ENCODE measurements around the gene RGS5.

The RGS5 gene

DNA sequence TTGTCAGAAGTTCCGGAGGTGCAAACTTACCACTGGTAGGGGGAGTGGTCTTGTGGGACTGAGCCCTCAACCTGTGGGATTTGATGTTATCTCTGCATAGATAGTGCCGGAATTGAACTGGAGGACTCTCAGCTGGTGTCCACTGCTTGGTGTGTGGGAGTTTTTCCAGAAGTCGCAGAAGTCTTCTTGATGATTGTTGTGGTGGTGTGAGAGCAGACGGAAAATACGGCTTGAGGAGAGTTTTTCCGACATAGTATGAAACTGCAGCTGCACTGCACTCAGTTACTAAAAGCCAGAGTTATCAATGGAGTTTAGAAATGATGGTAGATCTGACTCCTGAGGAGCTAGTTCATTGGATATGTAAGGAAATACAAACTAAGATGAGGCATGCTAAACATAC is 14.9 kb downstream of the RGS5 start:
- no peak for DNase-seq (ENCODE audit: low spot score)
- Histone ChIP-seq H3K27me3 (ENCODE audit: insufficient read depth, poor library complexity, severe bottlenecking) (no peaks in the 10 kb centered on the region), H3K36me3 (ENCODE audit: low read depth) (no peaks in the 10 kb centered on the region), H3K27ac (ENCODE audit: poor library complexity, severe bottlenecking) (no peak overlapping the region), H3K9me3 (ENCODE audit: severe bottlenecking) (no peaks in the 10 kb centered on the region), H3K4me1 (ENCODE audit: insufficient read depth, poor library complexity, severe bottlenecking) (no peaks in the 10 kb centered on the region), H3K4me3 (ENCODE audit: severe bottlenecking) (no peak overlapping the region)
- no peak for ATAC-seq (ENCODE audit: low read depth)
- TF ChIP-seq, protein P1, sequence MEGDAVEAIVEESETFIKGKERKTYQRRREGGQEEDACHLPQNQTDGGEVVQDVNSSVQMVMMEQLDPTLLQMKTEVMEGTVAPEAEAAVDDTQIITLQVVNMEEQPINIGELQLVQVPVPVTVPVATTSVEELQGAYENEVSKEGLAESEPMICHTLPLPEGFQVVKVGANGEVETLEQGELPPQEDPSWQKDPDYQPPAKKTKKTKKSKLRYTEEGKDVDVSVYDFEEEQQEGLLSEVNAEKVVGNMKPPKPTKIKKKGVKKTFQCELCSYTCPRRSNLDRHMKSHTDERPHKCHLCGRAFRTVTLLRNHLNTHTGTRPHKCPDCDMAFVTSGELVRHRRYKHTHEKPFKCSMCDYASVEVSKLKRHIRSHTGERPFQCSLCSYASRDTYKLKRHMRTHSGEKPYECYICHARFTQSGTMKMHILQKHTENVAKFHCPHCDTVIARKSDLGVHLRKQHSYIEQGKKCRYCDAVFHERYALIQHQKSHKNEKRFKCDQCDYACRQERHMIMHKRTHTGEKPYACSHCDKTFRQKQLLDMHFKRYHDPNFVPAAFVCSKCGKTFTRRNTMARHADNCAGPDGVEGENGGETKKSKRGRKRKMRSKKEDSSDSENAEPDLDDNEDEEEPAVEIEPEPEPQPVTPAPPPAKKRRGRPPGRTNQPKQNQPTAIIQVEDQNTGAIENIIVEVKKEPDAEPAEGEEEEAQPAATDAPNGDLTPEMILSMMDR (IDR thresholded peaks at IDR 0.05; ENCODE audit: poor library complexity, severe bottlenecking) = no peak

DNA sequence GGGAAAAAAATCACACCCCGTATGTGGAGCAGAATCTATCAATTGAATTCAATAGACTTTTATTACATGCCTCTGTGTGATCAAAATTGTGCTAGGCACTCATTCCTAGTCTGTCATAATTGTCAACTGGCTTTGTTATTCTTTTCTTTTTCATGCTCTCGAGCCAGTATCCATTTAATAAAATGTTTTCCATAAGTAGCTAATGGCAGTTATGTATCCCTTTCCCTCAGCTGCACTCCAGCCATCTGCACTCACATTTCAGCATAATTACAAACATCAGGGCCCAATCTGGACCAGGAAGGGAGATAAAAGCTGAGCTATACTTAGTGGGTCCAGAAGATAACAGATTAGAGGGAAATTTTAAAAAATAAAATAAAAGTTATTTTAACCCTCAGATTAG is 15.9 kb downstream of the RGS5 start:
- DNase-seq (ENCODE audit: low spot score) = no peak

DNA sequence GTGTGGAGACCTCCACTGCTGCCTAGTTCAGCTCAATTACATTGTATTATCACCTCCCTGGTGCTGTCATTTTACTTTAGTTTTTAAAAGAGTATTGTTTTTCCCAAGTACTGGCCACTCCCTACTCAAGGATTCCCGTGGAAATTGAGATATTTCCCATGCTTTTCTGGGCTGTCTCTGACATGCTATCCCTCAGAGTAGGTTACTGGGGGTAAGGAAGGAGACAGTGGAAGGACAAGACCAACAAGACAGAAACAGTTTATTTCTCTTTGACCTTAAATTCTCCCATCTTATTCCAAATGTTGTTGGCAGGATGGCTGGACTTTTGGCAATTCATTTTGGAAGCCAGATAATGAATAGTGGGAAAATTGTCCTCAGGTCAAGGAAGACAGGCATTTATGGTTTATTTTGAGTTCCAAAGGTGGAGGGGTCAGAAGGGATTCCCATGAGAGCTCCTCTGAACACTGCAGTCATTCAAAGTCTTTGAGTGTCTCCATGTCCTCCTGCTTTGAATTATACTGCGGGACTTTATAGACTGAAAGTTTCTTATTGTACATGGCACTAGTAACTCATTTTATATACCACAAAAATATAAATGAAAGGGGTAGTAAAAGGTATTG is 20.3 kb downstream of the RGS5 start:
- ATAC-seq (ENCODE audit: low read depth) = no peak
- TF ChIP-seq, protein P1 (IDR thresholded peaks at IDR 0.05; ENCODE audit: poor library complexity, severe bottlenecking) = no peak
- no peak for DNase-seq (ENCODE audit: low spot score)
- no peaks in the 10 kb centered on the region for H3K36me3 ChIP-seq (ENCODE audit: low read depth)
- H3K27ac ChIP-seq (ENCODE audit: poor library complexity, severe bottlenecking) = no peak overlapping the region
- no peak overlapping the region for H3K4me3 ChIP-seq (ENCODE audit: severe bottlenecking)
- no peaks in the 10 kb centered on the region for H3K4me1 ChIP-seq (ENCODE audit: insufficient read depth, poor library complexity, severe bottlenecking)
- H3K9me3 ChIP-seq (ENCODE audit: severe bottlenecking) = no peaks in the 10 kb centered on the region
- no peaks in the 10 kb centered on the region for H3K27me3 ChIP-seq (ENCODE audit: insufficient read depth, poor library complexity, severe bottlenecking)

More for the DNA sequence above, 15.9 kb downstream of the RGS5 start:
- TF ChIP-seq, protein P1 (IDR thresholded peaks at IDR 0.05; ENCODE audit: poor library complexity, severe bottlenecking) = no peak
- Histone ChIP-seq H3K36me3 (ENCODE audit: low read depth) (no peaks in the 10 kb centered on the region), H3K4me3 (ENCODE audit: severe bottlenecking) (no peak overlapping the region), H3K27me3 (ENCODE audit: insufficient read depth, poor library complexity, severe bottlenecking) (no peaks in the 10 kb centered on the region), H3K27ac (ENCODE audit: poor library complexity, severe bottlenecking) (no peak overlapping the region), H3K9me3 (ENCODE audit: severe bottlenecking) (no peaks in the 10 kb centered on the region), H3K4me1 (ENCODE audit: insufficient read depth, poor library complexity, severe bottlenecking) (no peaks in the 10 kb centered on the region)
- ATAC-seq (ENCODE audit: low read depth) = no peak

DNA sequence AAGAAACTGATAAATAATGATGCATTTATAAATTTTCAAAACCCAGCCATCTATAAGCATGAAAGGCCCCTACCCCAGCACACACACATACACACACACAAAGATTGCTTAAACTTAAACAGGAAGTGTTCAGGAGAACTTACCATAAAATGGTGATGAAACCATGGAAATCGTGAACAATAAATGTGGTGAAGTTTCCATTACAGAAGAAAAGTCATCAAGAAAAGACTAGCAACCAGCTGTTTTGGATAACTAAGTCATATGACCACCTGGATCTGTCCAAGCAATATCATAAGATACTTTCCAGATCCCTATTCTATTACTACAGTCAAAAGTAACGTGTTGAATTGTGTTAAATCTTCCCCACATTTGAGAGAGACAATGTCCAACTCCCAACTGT is 24.1 kb downstream of the RGS5 start:
- H3K36me3 ChIP-seq (ENCODE audit: low read depth) = no peaks in the 10 kb centered on the region

DNA sequence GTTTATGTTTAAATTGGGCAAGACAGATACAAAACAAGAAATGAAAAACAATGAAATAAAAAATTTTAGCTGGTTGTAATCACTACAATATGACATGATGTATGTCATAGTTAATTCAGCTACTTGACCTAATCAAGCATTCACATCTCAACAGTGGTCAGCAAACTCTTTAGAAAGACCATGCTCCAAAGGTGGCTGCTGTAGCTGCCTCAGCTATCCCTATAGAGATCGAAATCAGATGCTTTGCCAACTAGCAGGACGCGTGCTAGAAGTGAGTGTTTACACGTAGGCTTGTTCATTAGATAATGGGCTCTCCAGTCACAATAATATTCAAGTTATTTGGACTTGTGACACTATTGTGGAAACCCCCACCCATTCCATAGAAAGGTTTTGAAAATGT is 25.9 kb downstream of the RGS5 start:
- no peaks in the 10 kb centered on the region for H3K9me3 ChIP-seq (ENCODE audit: severe bottlenecking)
- no peak overlapping the region for H3K4me3 ChIP-seq (ENCODE audit: severe bottlenecking)
- no peak overlapping the region for H3K27ac ChIP-seq (ENCODE audit: poor library complexity, severe bottlenecking)
- no peaks in the 10 kb centered on the region for H3K27me3 ChIP-seq (ENCODE audit: insufficient read depth, poor library complexity, severe bottlenecking)
- DNase-seq (ENCODE audit: low spot score) (no peak), ATAC-seq (ENCODE audit: low read depth) (no peak)
- no peaks in the 10 kb centered on the region for H3K4me1 ChIP-seq (ENCODE audit: insufficient read depth, poor library complexity, severe bottlenecking)
- no peaks in the 10 kb centered on the region for H3K36me3 ChIP-seq (ENCODE audit: low read depth)
- TF ChIP-seq, protein P1 (IDR thresholded peaks at IDR 0.05; ENCODE audit: poor library complexity, severe bottlenecking) = no peak

More for the DNA sequence above, 24.1 kb downstream of the RGS5 start:
- no peaks in the 10 kb centered on the region for H3K27me3 ChIP-seq (ENCODE audit: insufficient read depth, poor library complexity, severe bottlenecking)
- TF ChIP-seq, protein P1 (IDR thresholded peaks at IDR 0.05; ENCODE audit: poor library complexity, severe bottlenecking) = no peak
- H3K4me1 ChIP-seq (ENCODE audit: insufficient read depth, poor library complexity, severe bottlenecking) = no peaks in the 10 kb centered on the region
- no peak overlapping the region for H3K4me3 ChIP-seq (ENCODE audit: severe bottlenecking)
- H3K9me3 ChIP-seq (ENCODE audit: severe bottlenecking) = no peaks in the 10 kb centered on the region
- no peak for ATAC-seq (ENCODE audit: low read depth)
- DNase-seq (ENCODE audit: low spot score) = no peak
- no peak overlapping the region for H3K27ac ChIP-seq (ENCODE audit: poor library complexity, severe bottlenecking)
